Endothelial cell (in vitro differentiated cells): ENCODE results near the gene PTPN14. TPM values are rescaled to one million over a fixed set of nuclear protein-coding genes. Genes with fewer than 3 reads are reported as not detected.

ENCODE experiments used
- DNase-seq: peaks from one replicate; pipeline ENCODE4 v3.0.0; 2021; ENCODE audit warnings: low spot score
- H3K27ac Mint-ChIP-seq: one replicate; pipeline ENCODE4 v1.8.0; 2021; ENCODE audit warnings: mixed read lengths, inconsistent platforms; ENCODE audit not compliant: unreplicated experiment
- H3K27me3 Mint-ChIP-seq: one replicate; pipeline ENCODE4 v1.8.0; 2021; ENCODE audit warnings: mild to moderate bottlenecking, moderate library complexity, mixed read lengths, inconsistent platforms; ENCODE audit not compliant: unreplicated experiment
- H3K36me3 Mint-ChIP-seq: one replicate; pipeline ENCODE4 v1.8.0; 2021; ENCODE audit warnings: mild to moderate bottlenecking, low read depth, mixed read lengths, inconsistent platforms; ENCODE audit not compliant: unreplicated experiment
- H3K4me1 Mint-ChIP-seq: one replicate; pipeline ENCODE4 v1.8.0; 2021; ENCODE audit warnings: mild to moderate bottlenecking, mixed read lengths, inconsistent platforms; ENCODE audit not compliant: unreplicated experiment
- H3K4me3 Mint-ChIP-seq: one replicate; pipeline ENCODE4 v1.8.0; 2021; ENCODE audit warnings: mild to moderate bottlenecking, mixed read lengths, inconsistent platforms; ENCODE audit not compliant: unreplicated experiment
- H3K9me3 Mint-ChIP-seq: one replicate; pipeline ENCODE4 v1.8.0; 2021; ENCODE audit warnings: mixed read lengths, inconsistent platforms; ENCODE audit not compliant: unreplicated experiment
- total RNA-seq: library from RNA; stranded (reverse); fragmentation: NEBNext Ultra II Directional; extraction: Animal tissue kit (Norgen Biotek cat#: 25700); gene quantifications from one replicate; pipeline ENCODE4 v1.2.1, GENCODE V29; 2021; ENCODE audit not compliant: unreplicated experiment
- TF ChIP-seq, protein P1 (sequence below): fragments of 200-600 bp; sonication (generic); IDR thresholded peaks from one replicate; pipeline ENCODE4 v1.5.0; 2021; ENCODE audit warnings: antibody characterized with exemption; ENCODE audit not compliant: unreplicated experiment

PTPN14 gene
- total RNA-seq, 1 donor from 2014 or later, result 46.3 TPM

DNA sequence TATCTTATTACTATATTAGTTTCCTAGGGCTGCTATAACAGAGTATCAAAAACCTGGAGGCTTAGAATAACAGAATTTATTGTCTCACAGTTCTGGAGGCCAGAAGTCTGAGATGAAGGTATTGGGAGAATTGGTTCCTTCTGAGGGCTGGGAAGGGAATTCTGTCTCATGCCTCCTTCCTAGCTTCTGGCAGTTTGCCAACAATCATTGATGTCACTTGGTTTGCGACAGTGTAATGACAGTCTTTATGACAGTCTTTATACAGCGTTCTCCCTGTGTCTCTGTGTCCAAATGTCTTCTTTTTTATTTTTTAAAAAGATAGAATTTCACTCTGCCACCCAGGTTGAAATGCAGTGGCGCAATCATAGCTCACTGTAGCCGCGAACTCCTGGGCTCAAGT lies 35.8 kb upstream of the PTPN14 start:
- no peaks in the 10 kb centered on the region for H3K36me3 Mint-ChIP-seq
- peaks cover 3% of the 10 kb centered on the region for H3K27me3 Mint-ChIP-seq
- no peak for DNase-seq
- H3K4me1 Mint-ChIP-seq, result no peaks in the 10 kb centered on the region
- no peak overlapping the region for H3K4me3 Mint-ChIP-seq
- TF ChIP-seq, protein P1, sequence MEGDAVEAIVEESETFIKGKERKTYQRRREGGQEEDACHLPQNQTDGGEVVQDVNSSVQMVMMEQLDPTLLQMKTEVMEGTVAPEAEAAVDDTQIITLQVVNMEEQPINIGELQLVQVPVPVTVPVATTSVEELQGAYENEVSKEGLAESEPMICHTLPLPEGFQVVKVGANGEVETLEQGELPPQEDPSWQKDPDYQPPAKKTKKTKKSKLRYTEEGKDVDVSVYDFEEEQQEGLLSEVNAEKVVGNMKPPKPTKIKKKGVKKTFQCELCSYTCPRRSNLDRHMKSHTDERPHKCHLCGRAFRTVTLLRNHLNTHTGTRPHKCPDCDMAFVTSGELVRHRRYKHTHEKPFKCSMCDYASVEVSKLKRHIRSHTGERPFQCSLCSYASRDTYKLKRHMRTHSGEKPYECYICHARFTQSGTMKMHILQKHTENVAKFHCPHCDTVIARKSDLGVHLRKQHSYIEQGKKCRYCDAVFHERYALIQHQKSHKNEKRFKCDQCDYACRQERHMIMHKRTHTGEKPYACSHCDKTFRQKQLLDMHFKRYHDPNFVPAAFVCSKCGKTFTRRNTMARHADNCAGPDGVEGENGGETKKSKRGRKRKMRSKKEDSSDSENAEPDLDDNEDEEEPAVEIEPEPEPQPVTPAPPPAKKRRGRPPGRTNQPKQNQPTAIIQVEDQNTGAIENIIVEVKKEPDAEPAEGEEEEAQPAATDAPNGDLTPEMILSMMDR, result no peak
- no peaks in the 10 kb centered on the region for H3K9me3 Mint-ChIP-seq
- H3K27ac Mint-ChIP-seq, result no peak overlapping the region

DNA sequence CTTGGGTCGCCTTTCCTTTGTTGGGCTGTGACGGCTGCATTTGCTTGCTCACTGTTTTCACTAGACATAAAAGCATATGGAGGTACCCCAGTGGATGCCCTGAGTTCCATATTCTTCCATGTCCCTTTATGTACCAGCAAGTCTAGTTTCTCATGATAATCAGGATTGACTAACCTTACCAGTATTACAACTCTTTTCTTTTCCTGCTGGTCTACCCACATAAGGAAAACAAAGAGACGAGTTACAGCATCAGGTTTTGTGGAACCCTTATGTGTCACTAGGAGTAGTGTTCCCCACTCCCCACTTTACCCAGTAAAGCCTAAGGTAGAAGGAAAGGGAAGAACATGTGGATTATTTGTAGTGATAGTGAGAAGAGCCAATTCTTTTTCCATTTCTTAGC lies 35.2 kb upstream of the PTPN14 start:
- H3K4me3 Mint-ChIP-seq, result no peak overlapping the region
- H3K27ac Mint-ChIP-seq, result no peak overlapping the region
- H3K4me1 Mint-ChIP-seq, result no peaks in the 10 kb centered on the region
- peaks cover 3% of the 10 kb centered on the region for H3K27me3 Mint-ChIP-seq
- H3K36me3 Mint-ChIP-seq, result no peaks in the 10 kb centered on the region
- H3K9me3 Mint-ChIP-seq, result no peaks in the 10 kb centered on the region
- DNase-seq, result no peak
- TF ChIP-seq, protein P1, result no peak

DNA sequence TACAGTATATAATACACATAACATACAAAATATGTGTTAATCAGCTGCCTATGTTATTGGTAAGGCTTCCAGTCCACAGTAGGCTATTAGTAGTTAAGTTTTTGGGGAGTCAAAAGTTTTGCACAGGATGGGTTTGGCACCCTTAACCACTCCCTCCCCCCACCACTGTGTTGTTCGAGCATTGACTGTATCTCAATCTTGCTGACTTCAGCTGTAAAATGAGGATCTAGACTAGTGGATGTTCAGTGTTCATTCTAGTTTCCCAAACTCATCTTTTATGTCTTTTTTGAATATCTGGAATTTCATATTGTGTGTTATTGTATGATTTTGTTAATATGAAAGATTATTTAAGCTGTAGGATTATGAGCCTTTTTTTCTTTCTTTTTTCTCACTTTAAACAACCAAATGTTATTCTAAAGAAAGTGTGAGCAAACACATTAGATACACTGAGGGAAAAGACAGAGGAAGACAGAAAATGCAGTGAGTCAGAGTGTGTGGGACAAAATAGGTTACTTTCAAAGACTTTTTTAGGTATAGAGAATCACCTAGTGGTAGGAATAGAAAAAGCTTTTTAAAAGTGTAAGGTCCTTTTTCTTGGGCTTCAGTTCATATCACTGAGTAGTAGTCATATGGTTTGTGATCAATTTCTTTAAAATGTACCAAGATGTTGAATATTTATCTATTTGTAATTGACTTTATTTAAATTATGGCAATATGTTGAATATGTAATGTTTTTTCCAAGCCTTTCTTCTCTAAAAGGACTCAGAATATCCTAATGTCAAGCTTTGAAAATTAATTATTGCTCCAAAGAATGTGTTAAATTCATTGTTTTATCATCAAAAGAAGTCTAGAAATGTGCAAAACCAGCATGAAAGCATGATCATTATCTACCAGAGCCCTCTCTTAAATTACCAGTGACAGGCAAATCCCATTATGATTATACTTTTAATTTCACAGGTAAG lies 33.7 kb upstream of the PTPN14 start:
- DNase-seq, result no peak
- Mint-ChIP-seq H3K4me1 (no peaks in the 10 kb centered on the region), H3K36me3 (no peaks in the 10 kb centered on the region), H3K27me3 (peaks cover 2% of the 10 kb centered on the region), H3K9me3 (no peaks in the 10 kb centered on the region), H3K4me3 (no peak overlapping the region), H3K27ac (no peak overlapping the region)
- TF ChIP-seq, protein P1, result peak; percentile 67

DNA sequence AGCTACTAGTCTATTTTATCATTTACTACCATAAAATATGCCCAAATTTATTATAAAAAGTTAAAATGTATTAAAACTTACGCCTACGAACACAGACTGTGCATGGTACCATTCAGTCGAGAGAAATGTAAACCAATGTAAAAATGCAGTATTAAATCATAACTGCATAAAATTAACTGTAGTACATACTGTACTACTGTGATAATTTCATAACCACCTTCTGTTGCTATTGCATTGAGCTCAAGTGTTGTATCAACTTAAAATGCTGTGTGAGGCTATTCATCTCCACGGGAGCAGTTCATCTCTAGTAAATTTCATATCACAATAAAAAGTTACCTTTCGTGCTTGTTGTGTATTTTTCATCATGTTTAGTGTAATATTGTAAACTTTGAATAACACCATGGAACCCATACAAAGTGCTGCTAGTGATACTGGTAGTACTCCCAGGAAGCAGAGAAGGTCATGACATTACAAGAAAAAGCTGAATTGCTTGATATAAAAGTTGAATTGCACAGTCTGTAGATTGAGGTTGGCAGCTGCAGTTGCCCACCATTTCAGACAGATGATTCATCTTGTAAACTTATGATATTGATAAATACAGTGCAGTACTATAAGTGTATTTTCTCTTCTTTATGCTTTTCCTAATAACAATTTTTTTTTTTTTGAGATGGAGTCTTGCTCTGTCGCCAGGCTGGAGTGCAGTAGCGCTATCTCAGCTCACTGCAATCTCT lies 32.6 kb upstream of the PTPN14 start:
- peaks cover 2% of the 10 kb centered on the region for H3K27me3 Mint-ChIP-seq
- H3K4me1 Mint-ChIP-seq, result no peaks in the 10 kb centered on the region
- H3K4me3 Mint-ChIP-seq, result no peak overlapping the region
- no peaks in the 10 kb centered on the region for H3K36me3 Mint-ChIP-seq
- no peaks in the 10 kb centered on the region for H3K9me3 Mint-ChIP-seq
- TF ChIP-seq, protein P1, result no peak
- DNase-seq, result no peak
- no peak overlapping the region for H3K27ac Mint-ChIP-seq
